HepG2 (cell line): Measurements from ENCODE around the gene GSK3A. TPM values are rescaled to one million over a fixed set of nuclear protein-coding genes. Genes with fewer than 3 reads are reported as not detected.
A peak's percentile ranks its signal among the peaks of the same experiment; 100 is the strongest.

Experiments used
- ATAC-seq: fragments of 200-7000 bp; cut with Tn5 transposase; 3 replicates; pipeline ENCODE4 v1.9.1; 2020; ENCODE audit warnings: mild to moderate bottlenecking, moderate library complexity
- BruUV-seq: library from RNA; stranded (reverse); fragments of 400-500 nt; replicated peaks from 2 replicates; lab custom pipeline; 2021; lab: Mats Ljungman, UMichigan
- CTCF ChIA-PET: fragments of 300-600 bp; formaldehyde crosslinking; extraction: SDS; loops from one replicate; lab custom pipeline; 2021; ENCODE audit warnings: low total read pairs, inconsistent platforms, low intra/inter-chr PET ratio; lab: Yijun Ruan, JAX
- POLR2A ChIA-PET: fragments of 350-600 bp; sonication (Branson Sonifier 250); formaldehyde crosslinking; loops from one replicate; lab custom pipeline; 2020; ENCODE audit warnings: antibody characterized with exemption, inconsistent platforms; lab: Yijun Ruan, JAX
- DNase-seq: peaks from one replicate; pipeline ENCODE4 v3.0.0-alpha.2; 2015; ENCODE audit warnings: low spot score
- FAIRE-seq: peaks from 3 replicates; lab custom pipeline; 2011; peaks lifted over from hg19 to GRCh38; lab: Jason Lieb, UNC
- H2AFZ ChIP-seq: one replicate; pipeline ENCODE4 v1.6.1; 2011; ENCODE audit warnings: low read length, inconsistent platforms
- H3K27ac ChIP-seq: fragments of 300-600 bp; 3 replicates; pipeline ENCODE4 v1.8.0; 2011; ENCODE audit warnings: mixed run types, mild to moderate bottlenecking, mixed read lengths, low read length, inconsistent platforms; ENCODE audit not compliant: insufficient read depth; ENCODE audit errors: extremely low read length
- H3K27me3 ChIP-seq, 2 experiments: fragments of 200-600 bp in 1 of 2; 2 replicates in 1 of 2; 3 replicates in 1 of 2; pipeline versions ENCODE4 v1.6.0 to v1.8.0; 2011; ENCODE audit warnings: low read length in 2 of 2, mild to moderate bottlenecking in 2 of 2, moderate library complexity in 2 of 2, inconsistent platforms in 1 of 2; ENCODE audit not compliant: insufficient read depth in 2 of 2, control insufficient read depth in 1 of 2
- H3K36me3 ChIP-seq, 2 experiments: fragments of 200-600 bp in 1 of 2; replicated peaks in 1 of 2; 2 replicates in 1 of 2; 3 replicates in 1 of 2; pipeline versions ENCODE4 v1.5.1 to v1.8.0; 2011; ENCODE audit warnings: low read length in 2 of 2, inconsistent platforms in 1 of 2; ENCODE audit not compliant: insufficient read depth in 2 of 2, control insufficient read depth in 1 of 2
- H3K4me1 ChIP-seq: 2 replicates; pipeline ENCODE4 v1.5.1; 2012; ENCODE audit warnings: low read length, inconsistent platforms; ENCODE audit not compliant: insufficient read depth
- H3K4me2 ChIP-seq: 2 replicates; pipeline ENCODE4 v1.6.0; 2011; ENCODE audit warnings: low read depth, low read length, inconsistent platforms
- H3K4me3 ChIP-seq, 3 experiments: fragments of 200-600 bp in 1 of 3; sonication (generic), shearing (Covaris generic) in 1 of 3; replicated peaks in 1 of 3; 2 replicates each; pipeline ENCODE4 v1.5.1; 2011 to 2016; ENCODE audit warnings: low read length in 3 of 3, inconsistent platforms in 2 of 3, low read depth in 2 of 3, mild to moderate bottlenecking in 2 of 3, control low read depth in 1 of 3, mixed read lengths in 1 of 3; ENCODE audit not compliant: insufficient read depth in 1 of 3
- H3K79me2 ChIP-seq: one replicate; pipeline ENCODE4 v1.6.1; 2011; ENCODE audit warnings: low read length, inconsistent platforms; ENCODE audit not compliant: insufficient read depth
- H3K9ac ChIP-seq: 2 replicates; pipeline ENCODE4 v1.6.0; 2011; ENCODE audit warnings: mild to moderate bottlenecking, low read depth, low read length, inconsistent platforms; ENCODE audit not compliant: insufficient read depth
- H3K9me3 ChIP-seq: 2 replicates; pipeline ENCODE4 v1.5.1; 2012; ENCODE audit warnings: mild to moderate bottlenecking, low read length
- H4K20me1 ChIP-seq: 2 replicates; pipeline ENCODE4 v1.6.0; 2011; ENCODE audit warnings: inconsistent platforms, mild to moderate bottlenecking, low read length, moderate library complexity; ENCODE audit not compliant: insufficient read depth
- BHLHE40 ChIP-seq: IDR thresholded peaks from 2 replicates; pipeline ENCODE4 v1.6.1; 2011; ENCODE audit warnings: low read length, improper control_type of control experiment
- CERS6 ChIP-seq: sonication (generic); formaldehyde crosslinking; IDR thresholded peaks from 2 replicates; pipeline ENCODE4 v1.5.0; 2020; ENCODE audit warnings: missing genetic modification reagents
- FIP1L1 ChIP-seq: fragments of 200-400 bp; formaldehyde crosslinking; IDR thresholded peaks from 2 replicates; pipeline ENCODE4 v1.6.1; 2018; ENCODE audit warnings: low read depth, mild to moderate bottlenecking, low read length, moderate library complexity, borderline replicate concordance; ENCODE audit not compliant: insufficient read depth
- HNF4G ChIP-seq, 2 experiments: sonication (generic) in 1 of 2; formaldehyde crosslinking in 1 of 2; IDR thresholded peaks; 2 replicates each; pipeline versions ENCODE4 v1.4.0 to v1.6.1; 2011 to 2020; ENCODE audit warnings: borderline replicate concordance in 2 of 2, low read depth in 2 of 2, mild to moderate bottlenecking in 2 of 2, low read length in 1 of 2, missing genetic modification reagents in 1 of 2, moderate library complexity in 1 of 2
- HOXD1 ChIP-seq: sonication (generic); formaldehyde crosslinking; IDR thresholded peaks from 2 replicates; pipeline ENCODE4 v1.5.0; 2020; ENCODE audit warnings: missing genetic modification reagents
- ONECUT2 ChIP-seq: sonication (generic); formaldehyde crosslinking; IDR thresholded peaks from 2 replicates; pipeline ENCODE4 v1.4.0; 2020; ENCODE audit warnings: missing genetic modification reagents
- PRDM4 ChIP-seq: sonication (generic); formaldehyde crosslinking; IDR thresholded peaks from 2 replicates; pipeline ENCODE4 v1.9.0; 2021; ENCODE audit warnings: missing genetic modification reagents, borderline replicate concordance
- ZBTB33 ChIP-seq: sonication (generic); formaldehyde crosslinking; IDR thresholded peaks from 2 replicates; pipeline ENCODE4 v1.4.0; 2020; ENCODE audit warnings: missing genetic modification reagents
- ZBTB7B ChIP-seq: sonication (generic); formaldehyde crosslinking; IDR thresholded peaks from 2 replicates; pipeline ENCODE4 v1.4.0; 2020; ENCODE audit warnings: missing genetic modification reagents
- ZNF441 ChIP-seq: sonication (generic); formaldehyde crosslinking; IDR thresholded peaks from 2 replicates; pipeline ENCODE4 v1.7.0; 2021; ENCODE audit warnings: missing genetic modification reagents, borderline replicate concordance
- ZNF574 ChIP-seq: sonication (generic); formaldehyde crosslinking; IDR thresholded peaks from 2 replicates; pipeline ENCODE4 v1.4.0; 2020; ENCODE audit warnings: missing genetic modification reagents
- ZNF619 ChIP-seq: sonication (generic); formaldehyde crosslinking; IDR thresholded peaks from 2 replicates; pipeline ENCODE4 v1.4.0; 2020; ENCODE audit warnings: mild to moderate bottlenecking, missing genetic modification reagents
- WGBS: methylation state at CpG from one replicate; pipeline ENCODE4 v1.1.6; 2017; ENCODE audit warnings: low lambda C conversion rate; 5-methylcytosine and 5-hydroxymethylcytosine counted together
- in situ Hi-C: cut with HindIII; loops from 2 replicates; pipeline ENCODE4 v1.10.0; 2017; ENCODE audit warnings: low pct_unique_long_range_greater_than_20kb; ENCODE audit not compliant: extremely low pct_ligation_motif_present
- intact Hi-C: fragments of 100-400 bp; cut with micrococcal nuclease; formaldehyde crosslinking; loops from one replicate; pipeline ENCODE4 v1.10.0; 2022; ENCODE audit not compliant: unreplicated experiment
- polyA plus RNA-seq, 8 experiments: library from polyadenylated mRNA; depleted of rRNA in 3 of 8; stranded (reverse) in 7 of 8; unstranded in 1 of 8; fragments of >200 nt; fragmentation: Illumina TruSeq in 4 of 8; extraction: Trizol in 4 of 8; gene quantifications; 2 replicates each; pipeline versions ENCODE4 v1.2.1 to v1.2.3, GENCODE V29; 2011 to 2016; ENCODE audit warnings: low read depth in 4 of 8, missing spikeins in 1 of 8, mixed read lengths in 1 of 8; ENCODE audit not compliant: insufficient read depth in 1 of 8
- total RNA-seq, 5 experiments: library from RNA; depleted of rRNA; stranded (reverse); fragments of >200 nt; fragmentation: Illumina TruSeq; extraction: Trizol; gene quantifications; 2 replicates each; pipeline ENCODE4 v1.2.3, GENCODE V29; 2016; ENCODE audit warnings: low read depth in 1 of 5

The GSK3A gene
- total and polyA plus RNA-seq, 2 of the 13 experiments (the other 11 are each of a cell fraction or from before 2014, with no cell fraction given), result 16.9 to 52.5 TPM

- no TSS peak for BruUV-seq
- in situ Hi-C loops (no loop called here), intact Hi-C loops (loop anchor here (1.0 to 2.0 kb wide), 2 partner anchors 24 to 38 kb away; no protein-coding TSS in a partner anchor)
- ChIA-PET CTCF (interaction anchor here (0.6 to 4.3 kb wide), 4 partner anchors 35 to 52 kb away, joined by 3 to 34 read pairs (median 4); no protein-coding TSS in a partner anchor), POLR2A (interaction anchor here (1.0 to 6.6 kb wide), 9 partner anchors 9 to 58 kb away, joined by 3 to 117 read pairs (median 9); partner anchors contain the start of genes DEDD2, PAFAH1B3 and PRR19)
- Histone ChIP-seq H3K36me3 (peaks cover 4 to 20% of the 10 kb centered on the region in 2 experiments; a peak in 3 of 5 replicates), H4K20me1 (peaks cover 14% of the 10 kb centered on the region; the same call in 1 of the 2 replicates), H3K4me2 (peak overlapping the region; percentile 94), H3K27ac (peak overlapping the region; percentile 92), H3K4me1 (peaks cover 57% of the 10 kb centered on the region), H2AFZ (peak overlapping the region; percentile 60), H3K9me3 (no peaks in the 10 kb centered on the region), H3K4me3 (peak overlapping the region; percentile 79 to 86 (median 81)), H3K79me2 (peaks cover 21% of the 10 kb centered on the region), H3K27me3 (no peaks in the 10 kb centered on the region; a peak in 1 of 5 replicates), H3K9ac (peak overlapping the region; percentile 97)
- ATAC-seq (peak; percentile 49), DNase-seq (peak; percentile 93), FAIRE-seq (peak; percentile 89)
- WGBS, result 2% methylated on average over 43 of the region's 45 CpGs
- TF ChIP-seq HOXD1, result peak; percentile 31; the same call in 1 of the 2 replicates
- TF ChIP-seq ZNF441 (CRISPR knock-in tag), result no peak; the same call in 1 of the 2 replicates
- TF ChIP-seq HNF4G (IDR thresholded peaks at IDR 0.05; ENCODE audit: borderline replicate concordance, low read depth, low read length), result no peak
- no peak for TF ChIP-seq HNF4G (CRISPR knock-in tag; IDR thresholded peaks at IDR 0.05; ENCODE audit: borderline replicate concordance, low read depth)
- no peak; the same call in 1 of the 2 replicates for TF ChIP-seq ZNF619 (CRISPR knock-in tag)
- no peak for TF ChIP-seq PRDM4 (CRISPR knock-in tag)
- TF ChIP-seq ZNF574 (CRISPR knock-in tag), result peak; percentile 96
- peak; percentile 64 for TF ChIP-seq ZBTB7B
- 0 out of 2 replicates have a peak, but pooled peaks have one; percentile 11 for TF ChIP-seq ZBTB33
- TF ChIP-seq ONECUT2 (CRISPR knock-in tag), result peak; percentile 87
- no peak for TF ChIP-seq CERS6
- TF ChIP-seq FIP1L1, result no peak
- no peak for TF ChIP-seq BHLHE40
Observed at GRCh38 chr19:42244347-42245220, 2.2 kb upstream of the GSK3A start.
